Astrocyte (in vitro differentiated cells and primary cell): Measurements from ENCODE around the gene MELK. TPM values are rescaled to one million over a fixed set of nuclear protein-coding genes. Genes with fewer than 3 reads are reported as not detected.

Experiments
- DNase-seq: peaks from one replicate; pipeline ENCODE4 v3.0.0-alpha.2; 2010; ENCODE audit warnings: low read depth
- FAIRE-seq: peaks from 2 replicates; lab custom pipeline; 2011; peaks lifted over from hg19 to GRCh38; lab: Jason Lieb, UNC
- H2AFZ ChIP-seq: 2 replicates; pipeline ENCODE4 v1.6.0; 2012; ENCODE audit warnings: low read depth, low read length, inconsistent platforms
- H3K27ac ChIP-seq: 2 replicates; pipeline ENCODE4 v1.5.1; 2011; ENCODE audit warnings: low read depth, low read length, inconsistent platforms
- H3K27me3 ChIP-seq: 2 replicates; pipeline ENCODE4 v1.6.0; 2011; ENCODE audit warnings: low read length, inconsistent platforms; ENCODE audit not compliant: insufficient read depth
- H3K36me3 ChIP-seq: 2 replicates; pipeline ENCODE4 v1.5.1; 2011; ENCODE audit warnings: low read length, inconsistent platforms; ENCODE audit not compliant: insufficient read depth
- H3K4me1 ChIP-seq: 2 replicates; pipeline ENCODE4 v1.5.1; 2011; ENCODE audit warnings: low read length, inconsistent platforms; ENCODE audit not compliant: insufficient read depth
- H3K4me2 ChIP-seq: 2 replicates; pipeline ENCODE4 v1.6.0; 2012; ENCODE audit warnings: low read length, inconsistent platforms
- H3K4me3 ChIP-seq: 2 replicates; pipeline ENCODE4 v1.5.1; 2011; ENCODE audit warnings: low read depth, mild to moderate bottlenecking, low read length, inconsistent platforms; ENCODE audit not compliant: insufficient read depth
- H3K79me2 ChIP-seq: 2 replicates; pipeline ENCODE4 v1.6.0; 2012; ENCODE audit warnings: mild to moderate bottlenecking, low read length, inconsistent platforms; ENCODE audit not compliant: insufficient read depth
- H3K9ac ChIP-seq: 2 replicates; pipeline ENCODE4 v1.6.0; 2012; ENCODE audit warnings: mild to moderate bottlenecking, low read length, inconsistent platforms
- H3K9me3 ChIP-seq: 2 replicates; pipeline ENCODE4 v1.5.1; 2012; ENCODE audit warnings: low read depth, mild to moderate bottlenecking, low read length, inconsistent platforms; ENCODE audit not compliant: insufficient read depth
- H4K20me1 ChIP-seq: 2 replicates; pipeline ENCODE4 v1.6.0; 2012; ENCODE audit warnings: low read length, inconsistent platforms; ENCODE audit not compliant: insufficient read depth
- H3K27ac Mint-ChIP-seq: one replicate; pipeline ENCODE4 v1.8.0; 2021; ENCODE audit warnings: mild to moderate bottlenecking, mixed read lengths; ENCODE audit not compliant: unreplicated experiment
- H3K27me3 Mint-ChIP-seq: one replicate; pipeline ENCODE4 v1.8.0; 2021; ENCODE audit warnings: low read depth, mixed read lengths; ENCODE audit not compliant: unreplicated experiment
- H3K36me3 Mint-ChIP-seq: one replicate; pipeline ENCODE4 v1.8.0; 2021; ENCODE audit warnings: low read depth, mixed read lengths; ENCODE audit not compliant: unreplicated experiment
- H3K4me1 Mint-ChIP-seq: one replicate; pipeline ENCODE4 v1.8.0; 2021; ENCODE audit warnings: low read depth, mixed read lengths; ENCODE audit not compliant: unreplicated experiment
- H3K4me3 Mint-ChIP-seq: one replicate; pipeline ENCODE4 v1.8.0; 2021; ENCODE audit warnings: mild to moderate bottlenecking, moderate library complexity, mixed read lengths; ENCODE audit not compliant: unreplicated experiment
- H3K9me3 Mint-ChIP-seq: one replicate; pipeline ENCODE4 v1.8.0; 2021; ENCODE audit warnings: mild to moderate bottlenecking, mixed read lengths; ENCODE audit not compliant: unreplicated experiment
- EZH2 ChIP-seq: IDR thresholded peaks from 2 replicates; pipeline ENCODE4 v1.6.1; 2012; ENCODE audit warnings: mild to moderate bottlenecking, low read length, inconsistent platforms; ENCODE audit not compliant: insufficient read depth
- total RNA-seq: library from RNA; stranded (reverse); gene quantifications from 2 replicates; pipeline ENCODE4 v1.2.1, GENCODE V29; 2021
- TF ChIP-seq, protein P1 (sequence below): IDR thresholded peaks from 2 replicates; pipeline ENCODE4 v1.5.1; 2011; ENCODE audit warnings: low read depth, mild to moderate bottlenecking, inconsistent platforms, low read length, moderate library complexity; ENCODE audit not compliant: insufficient read depth

Gene MELK
- total RNA-seq, 1 donor from 2014 or later: 12.3 TPM

DNA sequence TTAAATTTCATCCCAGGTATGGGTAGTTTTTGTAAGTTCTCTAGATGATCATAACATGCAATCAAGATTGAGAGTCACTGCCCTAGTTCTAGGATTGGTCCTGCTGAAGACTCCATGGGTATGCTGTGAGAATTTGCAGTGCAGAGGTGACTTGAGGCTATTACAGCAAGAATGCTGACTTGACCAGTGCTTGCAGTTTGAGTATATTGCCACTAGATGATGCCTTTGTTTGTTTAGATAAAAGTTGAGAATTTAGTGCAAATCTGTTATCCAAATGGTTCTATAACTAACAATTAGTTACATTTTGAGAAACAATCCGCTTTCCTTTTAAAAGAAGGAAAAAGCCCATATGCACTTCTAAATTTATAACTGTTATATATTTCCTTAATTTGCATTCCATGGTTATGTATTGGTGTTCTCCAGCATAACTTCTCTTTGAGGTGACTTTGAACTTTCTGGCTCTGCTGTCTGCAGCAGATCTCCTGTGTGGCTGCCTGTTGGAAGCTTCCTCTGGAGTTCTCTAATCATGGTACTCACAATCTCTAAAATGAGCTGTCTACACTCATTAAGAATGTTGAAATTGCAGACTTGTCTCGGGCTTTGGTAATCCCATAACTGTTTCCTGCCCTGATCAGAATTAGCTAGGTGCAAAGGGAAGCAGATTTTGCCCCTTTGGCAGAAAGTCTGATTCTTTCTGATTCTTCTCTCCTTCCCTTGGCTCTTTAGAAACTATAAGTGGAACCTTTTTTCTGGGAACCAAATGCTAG, 24.9 kb downstream of the MELK start:
- no peaks in the 10 kb centered on the region for H3K27me3 Mint-ChIP-seq
- peaks cover 25% of the 10 kb centered on the region for H3K79me2 ChIP-seq
- H3K4me2 ChIP-seq: no peak overlapping the region
- no peak overlapping the region for H3K9ac ChIP-seq
- peak; percentile 72 for FAIRE-seq
- H3K9me3 ChIP-seq: no peaks in the 10 kb centered on the region
- H3K27ac Mint-ChIP-seq: no peak overlapping the region
- no peak overlapping the region for H3K27ac ChIP-seq
- H3K4me1 Mint-ChIP-seq: peaks cover 13% of the 10 kb centered on the region
- H3K4me3 Mint-ChIP-seq: no peak overlapping the region
- H3K9me3 Mint-ChIP-seq: no peaks in the 10 kb centered on the region
- H4K20me1 ChIP-seq: no peaks in the 10 kb centered on the region
- TF ChIP-seq, protein P1, sequence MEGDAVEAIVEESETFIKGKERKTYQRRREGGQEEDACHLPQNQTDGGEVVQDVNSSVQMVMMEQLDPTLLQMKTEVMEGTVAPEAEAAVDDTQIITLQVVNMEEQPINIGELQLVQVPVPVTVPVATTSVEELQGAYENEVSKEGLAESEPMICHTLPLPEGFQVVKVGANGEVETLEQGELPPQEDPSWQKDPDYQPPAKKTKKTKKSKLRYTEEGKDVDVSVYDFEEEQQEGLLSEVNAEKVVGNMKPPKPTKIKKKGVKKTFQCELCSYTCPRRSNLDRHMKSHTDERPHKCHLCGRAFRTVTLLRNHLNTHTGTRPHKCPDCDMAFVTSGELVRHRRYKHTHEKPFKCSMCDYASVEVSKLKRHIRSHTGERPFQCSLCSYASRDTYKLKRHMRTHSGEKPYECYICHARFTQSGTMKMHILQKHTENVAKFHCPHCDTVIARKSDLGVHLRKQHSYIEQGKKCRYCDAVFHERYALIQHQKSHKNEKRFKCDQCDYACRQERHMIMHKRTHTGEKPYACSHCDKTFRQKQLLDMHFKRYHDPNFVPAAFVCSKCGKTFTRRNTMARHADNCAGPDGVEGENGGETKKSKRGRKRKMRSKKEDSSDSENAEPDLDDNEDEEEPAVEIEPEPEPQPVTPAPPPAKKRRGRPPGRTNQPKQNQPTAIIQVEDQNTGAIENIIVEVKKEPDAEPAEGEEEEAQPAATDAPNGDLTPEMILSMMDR: peak; percentile 90
- no peak for TF ChIP-seq EZH2
- peaks cover 8% of the 10 kb centered on the region for H3K4me1 ChIP-seq
- no peak overlapping the region for H2AFZ ChIP-seq
- H3K4me3 ChIP-seq: no peak overlapping the region
- no peaks in the 10 kb centered on the region for H3K27me3 ChIP-seq
- peak; percentile 52 for DNase-seq
- H3K36me3 ChIP-seq: peaks cover 13% of the 10 kb centered on the region
- H3K36me3 Mint-ChIP-seq: peaks cover 1% of the 10 kb centered on the region

GRCh38 chr9:36598273-36598672, 25.6 kb downstream of the MELK start:
- H3K79me2 ChIP-seq: peaks cover 20% of the 10 kb centered on the region
- TF ChIP-seq EZH2: no peak
- TF ChIP-seq, protein P1: no peak
- H3K4me3 Mint-ChIP-seq: no peak overlapping the region
- H2AFZ ChIP-seq: no peak overlapping the region
- no peaks in the 10 kb centered on the region for H3K9me3 Mint-ChIP-seq
- FAIRE-seq (no peak), DNase-seq (peak; percentile 29)
- no peaks in the 10 kb centered on the region for H3K27me3 ChIP-seq
- peaks cover 14% of the 10 kb centered on the region for H3K36me3 ChIP-seq
- no peak overlapping the region for H3K4me2 ChIP-seq
- H3K4me1 Mint-ChIP-seq: peaks cover 15% of the 10 kb centered on the region
- no peak overlapping the region for H3K4me3 ChIP-seq
- peaks cover 1% of the 10 kb centered on the region for H3K36me3 Mint-ChIP-seq
- no peak overlapping the region for H3K9ac ChIP-seq
- H3K4me1 ChIP-seq: peaks cover 8% of the 10 kb centered on the region
- H3K27me3 Mint-ChIP-seq: no peaks in the 10 kb centered on the region
- no peak overlapping the region for H3K27ac ChIP-seq
- H4K20me1 ChIP-seq: no peaks in the 10 kb centered on the region
- H3K9me3 ChIP-seq: no peaks in the 10 kb centered on the region
- H3K27ac Mint-ChIP-seq: no peak overlapping the region

DNA sequence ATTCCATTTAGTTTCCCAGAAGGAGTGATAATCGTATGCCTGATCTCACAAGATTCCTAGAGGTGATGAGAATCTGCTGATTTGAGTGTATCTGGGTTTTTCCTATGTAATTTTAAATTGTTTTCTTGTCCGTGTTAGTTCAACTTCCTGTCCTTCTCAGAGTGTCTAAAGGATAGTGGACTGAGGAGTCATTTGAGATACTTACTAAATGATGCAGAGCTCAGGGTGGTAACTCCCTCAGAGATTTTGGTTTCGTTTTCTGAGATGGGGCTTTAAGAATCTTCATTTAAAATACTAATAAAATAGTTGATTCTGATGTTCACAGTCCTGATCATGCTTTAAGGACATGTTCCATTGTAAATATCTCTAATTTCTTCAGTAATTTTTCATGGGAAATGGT, 30.3 kb downstream of the MELK start:
- no peak overlapping the region for H3K4me3 Mint-ChIP-seq
- DNase-seq (no peak), FAIRE-seq (peak; percentile 23)
- H3K36me3 ChIP-seq: peaks cover 24% of the 10 kb centered on the region
- no peak overlapping the region for H3K27ac Mint-ChIP-seq
- peaks cover 3% of the 10 kb centered on the region for H3K36me3 Mint-ChIP-seq
- H4K20me1 ChIP-seq: no peaks in the 10 kb centered on the region
- peak overlapping the region; percentile 14 for H2AFZ ChIP-seq
- no peak overlapping the region for H3K4me3 ChIP-seq
- H3K9ac ChIP-seq: no peak overlapping the region
- no peak for TF ChIP-seq EZH2
- TF ChIP-seq, protein P1: no peak
- peaks cover 3% of the 10 kb centered on the region for H3K4me1 ChIP-seq
- H3K27me3 ChIP-seq: no peaks in the 10 kb centered on the region
- H3K9me3 ChIP-seq: no peaks in the 10 kb centered on the region
- H3K9me3 Mint-ChIP-seq: no peaks in the 10 kb centered on the region
- H3K79me2 ChIP-seq: peaks cover 20% of the 10 kb centered on the region
- no peak overlapping the region for H3K4me2 ChIP-seq
- peaks cover 9% of the 10 kb centered on the region for H3K4me1 Mint-ChIP-seq
- no peaks in the 10 kb centered on the region for H3K27me3 Mint-ChIP-seq
- H3K27ac ChIP-seq: no peak overlapping the region
